Fibroblast of skin of back (primary cell): ENCODE measurements around the gene PCIF1.
"Not testable (repeated sequence)": the region's sequence is repeated elsewhere in the genome, so short reads cannot be mapped to it uniquely, and the experiment has no call there.

Source experiments
- DNase-seq: peaks from one replicate; pipeline ENCODE4 v3.0.0-alpha.2; 2013

Gene PCIF1

DNA sequence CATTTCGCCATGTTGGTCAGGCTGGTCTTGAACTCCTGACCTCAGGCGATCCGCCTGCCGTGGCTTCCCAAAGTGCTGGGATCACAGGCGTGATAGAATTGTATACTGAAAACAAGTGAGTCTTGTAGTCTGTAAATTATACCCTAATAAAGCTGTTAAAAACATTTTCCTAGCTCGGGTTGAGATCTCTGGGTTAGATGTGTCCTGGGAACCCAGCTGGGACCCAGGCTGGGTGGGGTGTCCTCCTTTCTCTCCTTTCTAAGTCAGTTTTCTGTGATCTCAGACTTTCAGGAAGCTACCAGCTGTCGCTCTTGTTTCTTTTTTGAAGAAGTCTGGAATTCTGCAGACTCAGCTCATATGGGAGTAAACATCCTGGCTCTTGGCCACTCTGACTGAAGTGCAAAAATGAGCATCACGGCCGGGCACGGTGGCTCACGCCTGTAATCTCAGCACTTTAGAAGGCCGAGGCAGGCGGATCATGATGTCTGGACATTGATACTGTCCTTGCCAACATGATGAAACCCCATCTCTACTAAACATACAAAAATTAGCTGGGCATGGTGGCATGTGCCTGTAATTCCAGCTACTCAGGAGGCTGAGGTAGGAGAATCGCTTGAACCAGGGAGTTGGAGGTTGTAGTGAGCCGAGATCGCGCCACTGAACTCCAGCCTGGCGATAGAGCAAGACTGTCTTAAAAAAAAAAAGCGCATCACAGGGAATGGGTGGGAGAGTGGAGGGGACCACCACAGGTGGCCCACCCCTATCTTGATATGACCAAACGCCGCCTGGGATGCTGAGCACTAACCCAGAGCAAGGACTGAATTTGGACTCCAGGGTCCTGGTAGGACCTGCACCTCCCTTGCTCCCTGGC is 9.9 kb upstream of the PCIF1 start:
- peak; percentile 43 for DNase-seq

DNA sequence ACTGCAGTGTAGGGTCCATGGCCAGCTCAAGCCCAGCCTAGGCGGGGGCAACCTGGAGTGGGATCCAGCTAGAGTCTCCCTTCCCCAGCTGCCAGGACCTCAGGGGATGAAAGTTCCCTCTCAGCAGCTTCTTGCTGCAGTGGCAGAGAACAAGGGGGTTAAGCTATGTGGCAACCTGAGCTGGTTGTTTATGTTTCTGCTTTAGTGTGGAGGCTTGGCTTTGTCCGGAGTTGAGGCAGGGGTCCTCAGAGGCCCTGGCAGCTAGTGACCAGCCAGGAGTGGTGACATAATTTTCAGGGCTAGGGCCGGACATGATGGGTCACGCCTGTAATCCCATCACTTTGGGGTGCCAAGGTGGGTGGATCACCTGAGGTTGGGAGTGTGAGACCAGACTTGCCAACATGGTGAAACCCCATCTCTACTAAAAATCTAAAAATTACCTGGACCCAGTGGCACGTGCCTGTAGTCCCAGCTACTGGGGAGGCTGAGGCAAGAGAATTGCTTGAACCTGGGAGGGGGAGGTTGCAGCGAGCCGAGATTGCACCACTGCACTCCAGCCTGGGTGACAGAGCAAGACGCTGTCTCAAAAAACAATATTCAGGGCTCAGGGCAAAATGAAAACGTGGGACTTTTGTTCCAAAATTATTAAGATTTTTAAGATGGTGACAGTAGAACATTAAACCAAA is 8.5 kb upstream of the PCIF1 start:
- no peak for DNase-seq

DNA sequence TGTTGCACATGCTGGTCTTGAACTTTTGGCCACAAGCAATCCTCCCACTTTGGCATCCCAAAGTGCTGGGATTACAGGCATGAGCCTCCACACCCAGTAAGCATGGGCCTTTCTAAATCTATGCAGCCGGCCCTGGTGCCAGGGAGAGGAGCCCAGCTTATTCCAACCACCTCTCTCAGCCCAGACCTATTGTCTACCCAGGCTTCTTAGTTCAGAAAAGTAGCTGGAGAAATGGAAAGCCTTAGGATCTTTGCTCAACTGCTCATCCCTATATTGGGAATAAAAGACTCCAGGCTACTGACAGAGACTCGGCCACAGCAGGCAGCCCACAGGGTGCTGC is 7.8 kb upstream of the PCIF1 start:
- no peak for DNase-seq

GRCh38 chr20:45927071-45927878 is 7.2 kb upstream of the PCIF1 start:
- DNase-seq: no peak

- not testable (repeated sequence) for DNase-seq
These were observed 2.8 kb upstream of the PCIF1 start for GRCh38 chr20:45931680-45932079.

GRCh38 chr20:45933266-45934045 is 1.0 kb upstream of the PCIF1 start:
- peak; percentile 72 for DNase-seq

GRCh38 chr20:45934046-45934585 is 367 bp upstream of the PCIF1 start:
- peak; percentile 43 for DNase-seq

DNA sequence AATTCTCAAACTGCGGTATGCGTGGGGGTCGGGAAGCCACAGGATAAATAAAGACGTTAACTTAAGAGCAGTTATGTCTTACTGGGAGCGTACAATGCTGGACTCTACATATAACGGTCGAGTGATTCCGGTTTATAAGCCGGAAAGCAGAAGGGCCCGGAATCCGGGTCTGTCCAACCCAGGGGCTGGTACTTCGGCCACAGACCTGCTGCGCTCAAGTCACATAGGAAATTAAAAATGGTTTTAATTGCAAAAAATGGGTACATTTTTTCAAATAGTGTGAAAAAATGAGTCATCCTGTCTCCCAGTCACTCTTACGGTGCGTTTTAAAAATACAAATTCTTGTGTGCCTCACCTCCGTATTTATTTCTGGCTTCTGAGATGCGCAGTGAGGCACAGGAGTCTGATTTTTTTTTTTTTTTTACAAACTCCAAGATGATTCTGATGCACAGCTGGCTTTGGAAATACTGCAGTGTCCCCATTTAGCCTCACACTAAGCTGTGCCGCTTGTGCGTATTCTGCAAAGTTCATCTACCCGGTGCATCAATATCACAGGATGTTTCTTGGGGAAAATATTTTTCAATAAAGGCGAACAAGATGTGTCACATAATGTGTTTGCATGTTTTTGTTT is 1.0 kb downstream of the PCIF1 start:
- DNase-seq: peak; percentile 15

DNA sequence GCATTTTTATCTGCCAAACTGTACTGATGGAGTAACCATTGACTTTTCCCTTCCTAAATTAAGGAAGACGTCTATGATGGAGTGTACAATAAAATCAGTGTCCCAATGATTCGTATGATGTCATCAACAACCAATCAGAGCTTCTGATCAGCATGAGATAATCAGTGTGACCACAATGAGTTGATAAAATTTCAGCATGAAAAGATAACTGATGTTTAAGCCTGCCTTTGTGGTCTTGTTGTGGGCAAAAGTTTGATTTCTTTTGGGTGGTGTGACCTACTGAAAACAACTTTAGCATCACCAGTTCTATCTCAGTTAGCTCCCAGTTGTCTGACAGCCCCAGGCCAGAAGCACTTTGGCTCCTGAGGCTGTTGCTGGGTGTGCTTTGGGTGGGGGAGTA is 3.3 kb downstream of the PCIF1 start:
- DNase-seq: no peak

DNA sequence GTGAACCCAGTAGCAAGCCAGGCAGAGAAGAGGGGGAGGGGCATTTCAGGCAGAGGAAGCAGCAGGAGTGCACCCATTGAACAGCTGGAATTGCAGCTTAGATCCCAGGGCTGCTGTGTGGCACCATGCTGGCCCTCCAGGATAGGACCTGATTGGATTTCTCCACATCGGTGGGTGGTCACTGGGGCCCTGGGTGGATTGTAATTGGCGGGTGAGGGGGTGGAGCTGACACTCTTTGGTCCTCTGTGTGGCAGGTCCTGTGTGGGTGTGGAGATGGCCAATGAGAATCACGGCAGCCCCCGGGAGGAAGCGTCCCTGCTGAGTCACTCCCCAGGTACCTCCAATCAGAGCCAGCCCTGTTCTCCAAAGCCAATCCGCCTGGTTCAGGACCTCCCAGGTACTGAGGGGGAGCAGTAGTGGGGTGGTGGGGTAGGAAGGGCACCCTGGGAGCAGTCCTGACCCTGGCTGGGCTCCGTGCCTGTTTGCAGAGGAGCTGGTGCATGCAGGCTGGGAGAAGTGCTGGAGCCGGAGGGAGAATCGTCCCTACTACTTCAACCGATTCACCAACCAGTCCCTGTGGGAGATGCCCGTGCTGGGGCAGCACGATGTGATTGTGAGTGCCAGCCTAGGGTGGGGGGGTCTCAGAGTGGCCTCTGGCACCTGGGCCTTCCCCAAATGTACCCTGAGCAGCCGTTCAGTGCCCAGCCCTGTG is 4.4 kb downstream of the PCIF1 start:
- DNase-seq: no peak

DNA sequence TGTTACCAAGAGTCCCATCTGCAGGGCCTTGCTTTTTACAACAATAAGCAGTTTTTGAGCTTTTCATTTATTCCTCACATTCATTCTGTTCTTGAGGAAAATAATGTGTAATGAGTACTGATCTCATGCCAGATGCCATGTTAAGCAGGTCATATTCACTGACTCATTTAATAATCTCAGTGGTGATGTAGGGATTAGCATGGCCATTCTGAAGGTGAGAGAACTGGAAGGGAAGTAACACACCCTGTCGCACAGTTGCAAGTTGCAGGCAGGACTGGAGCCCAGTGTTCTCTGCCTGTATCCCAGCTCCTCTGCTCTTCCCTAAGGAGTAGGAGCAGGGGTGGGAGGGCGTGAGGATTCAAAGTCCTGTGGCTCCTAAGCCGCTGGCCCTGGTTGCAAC is 5.6 kb downstream of the PCIF1 start:
- no peak for DNase-seq

DNA sequence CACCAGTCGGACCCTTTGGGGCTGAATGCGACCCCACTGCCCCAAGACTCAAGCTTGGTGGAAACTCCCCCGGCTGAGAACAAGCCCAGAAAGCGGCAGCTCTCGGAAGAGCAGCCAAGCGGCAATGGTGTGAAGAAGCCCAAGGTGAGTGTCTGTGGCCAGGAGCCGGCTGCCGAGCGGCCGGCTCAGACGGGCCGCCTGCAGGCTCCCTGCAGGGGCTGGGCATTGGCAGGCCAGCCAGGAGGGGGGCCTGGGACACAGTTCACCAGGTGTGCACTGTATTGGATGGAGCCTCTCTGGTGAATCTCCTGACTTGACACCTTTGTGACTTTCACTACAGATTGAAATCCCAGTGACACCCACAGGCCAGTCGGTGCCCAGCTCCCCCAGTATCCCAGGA is 6.0 kb downstream of the PCIF1 start:
- no peak for DNase-seq

DNA sequence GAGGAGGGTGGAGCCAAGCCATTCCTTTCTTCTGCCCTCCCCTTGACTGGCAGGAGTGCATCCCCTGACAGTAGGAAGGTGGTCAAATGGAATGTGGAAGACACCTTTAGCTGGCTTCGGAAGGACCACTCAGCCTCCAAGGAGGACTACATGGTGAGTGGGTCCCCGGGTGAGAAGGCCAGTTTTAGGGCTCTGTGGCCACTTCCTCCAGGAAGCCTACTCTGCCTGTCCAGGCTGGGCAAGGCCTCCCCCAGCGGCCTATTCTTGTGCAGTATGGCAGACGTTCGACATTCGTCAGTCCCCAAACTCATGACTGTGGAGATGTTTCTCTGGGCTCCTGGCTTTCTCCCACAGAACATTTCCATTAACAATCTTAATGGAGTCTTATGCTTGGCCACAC is 9.1 kb downstream of the PCIF1 start:
- no peak for DNase-seq

- no peak for DNase-seq
These were observed 9.9 kb downstream of the PCIF1 start for GRCh38 chr20:45944151-45944964.

DNA sequence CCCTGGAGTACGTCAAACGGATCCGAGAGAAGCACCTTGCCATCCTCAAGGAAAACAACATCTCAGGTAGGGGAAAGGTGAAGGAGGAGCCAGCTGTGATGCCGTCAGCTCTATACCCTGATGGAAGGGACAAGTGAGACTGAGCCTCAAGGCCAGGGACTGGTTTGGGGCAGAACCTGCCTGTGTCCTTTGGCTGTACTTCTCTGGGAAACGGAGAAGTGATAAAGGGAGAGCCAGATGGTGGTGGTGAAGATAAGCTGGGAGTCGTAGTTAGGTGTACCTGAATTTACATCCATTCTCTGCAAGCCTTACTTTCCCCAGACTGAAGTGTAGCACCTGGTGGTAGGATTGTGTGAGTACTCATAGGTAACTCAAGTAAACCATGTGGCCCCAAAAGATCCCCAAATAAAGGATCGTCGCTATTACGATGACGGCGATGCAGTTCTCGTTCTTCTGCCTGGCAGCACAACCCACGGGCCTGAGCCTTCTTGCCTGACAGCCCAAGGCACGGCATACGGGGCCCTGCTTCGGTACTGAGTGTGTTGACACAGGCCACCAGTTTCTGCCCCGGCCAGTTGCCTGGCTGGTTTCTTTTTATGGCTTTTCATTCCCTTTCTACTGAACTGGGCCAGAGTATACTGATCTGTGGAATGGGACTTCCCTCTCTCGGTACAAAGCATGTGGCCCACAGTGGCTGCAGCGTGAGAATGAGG is 10.6 kb downstream of the PCIF1 start:
- no peak for DNase-seq

DNA sequence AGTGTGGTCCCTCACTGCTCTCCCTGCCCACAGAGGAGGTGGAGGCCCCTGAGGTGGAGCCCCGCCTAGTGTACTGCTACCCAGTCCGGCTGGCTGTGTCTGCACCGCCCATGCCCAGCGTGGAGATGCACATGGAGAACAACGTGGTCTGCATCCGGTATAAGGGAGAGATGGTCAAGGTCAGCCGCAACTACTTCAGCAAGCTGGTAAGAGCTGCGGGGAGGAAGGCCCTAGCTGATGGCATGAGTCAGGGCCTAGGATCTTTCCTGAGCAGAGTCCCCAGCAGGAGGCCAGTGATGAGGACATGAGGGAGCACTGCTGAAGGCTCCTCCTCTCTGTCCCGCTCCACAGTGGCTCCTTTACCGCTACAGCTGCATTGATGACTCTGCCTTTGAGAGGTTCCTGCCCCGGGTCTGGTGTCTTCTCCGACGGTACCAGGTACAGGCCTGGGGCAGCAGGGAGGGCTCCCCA is 11.2 kb downstream of the PCIF1 start:
- DNase-seq: peak; percentile 68

DNA sequence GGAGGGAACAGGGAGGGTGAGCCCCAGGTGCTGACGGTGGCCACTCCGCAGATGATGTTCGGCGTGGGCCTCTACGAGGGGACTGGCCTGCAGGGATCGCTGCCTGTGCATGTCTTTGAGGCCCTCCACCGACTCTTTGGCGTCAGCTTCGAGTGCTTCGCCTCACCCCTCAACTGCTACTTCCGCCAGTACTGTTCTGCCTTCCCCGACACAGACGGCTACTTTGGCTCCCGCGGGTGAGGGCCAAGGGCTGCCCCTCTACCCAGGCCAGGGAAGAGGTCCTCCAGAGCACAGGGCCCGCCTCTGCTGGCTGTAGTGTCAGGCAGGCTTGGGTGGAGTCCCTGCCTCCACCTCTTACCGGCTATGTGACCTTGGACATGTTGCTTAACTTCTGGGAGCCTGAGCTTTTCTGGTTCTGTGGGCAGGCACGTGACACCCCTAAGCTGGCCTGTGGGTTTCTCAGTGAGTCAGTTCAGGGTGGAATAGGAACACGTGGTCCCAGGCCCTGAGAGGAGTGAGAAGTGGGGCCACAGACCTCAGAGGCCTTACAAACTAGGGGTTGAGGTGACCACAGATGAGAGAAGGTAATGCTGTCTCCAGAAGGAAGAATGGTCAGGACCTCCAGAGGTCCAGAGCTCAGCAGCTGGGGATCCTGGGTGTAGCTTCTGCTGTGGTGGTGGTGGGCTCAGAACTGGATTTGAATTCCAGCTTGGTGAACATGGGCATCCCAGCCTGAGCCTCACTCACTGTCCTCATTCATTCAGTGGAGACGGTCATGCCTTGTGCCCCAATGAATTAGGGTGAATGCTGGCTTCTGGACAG is 11.9 kb downstream of the PCIF1 start:
- no peak for DNase-seq

DNA sequence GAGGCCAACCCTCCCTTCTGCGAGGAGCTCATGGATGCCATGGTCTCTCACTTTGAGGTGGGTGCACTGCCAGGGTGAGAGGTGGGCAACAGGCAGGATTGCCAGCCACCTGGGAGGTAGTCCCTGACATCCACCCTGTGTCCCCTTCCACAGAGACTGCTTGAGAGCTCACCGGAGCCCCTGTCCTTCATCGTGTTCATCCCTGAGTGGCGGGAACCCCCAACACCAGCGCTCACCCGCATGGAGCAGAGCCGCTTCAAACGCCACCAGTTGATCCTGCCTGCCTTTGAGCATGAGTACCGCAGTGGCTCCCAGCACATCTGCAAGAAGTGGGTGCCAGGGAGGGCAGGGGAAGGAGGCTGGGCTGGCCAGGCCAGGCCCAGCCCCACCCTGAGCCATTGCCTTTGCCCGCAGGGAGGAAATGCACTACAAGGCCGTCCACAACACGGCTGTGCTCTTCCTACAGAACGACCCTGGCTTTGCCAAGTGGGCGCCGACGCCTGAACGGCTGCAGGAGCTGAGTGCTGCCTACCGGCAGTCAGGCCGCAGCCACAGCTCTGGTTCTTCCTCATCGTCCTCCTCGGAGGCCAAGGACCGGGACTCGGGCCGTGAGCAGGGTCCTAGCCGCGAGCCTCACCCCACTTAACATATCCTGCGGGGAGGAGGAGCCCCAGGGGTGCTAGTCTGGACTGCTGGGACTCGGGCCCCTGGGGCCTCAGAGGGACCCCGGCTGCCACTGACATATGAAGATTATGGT is 12.8 kb downstream of the PCIF1 start:
- DNase-seq: no peak
